ENCODE data around the gene KRTAP12-1.
"Not testable (repeated sequence)": the region's sequence is repeated elsewhere in the genome, so short reads cannot be mapped to it uniquely, and the experiment has no call there.

The KRTAP12-1 gene

GRCh38 chr21:44639331-44639655, 42.7 kb downstream of the KRTAP12-1 start:
- DNase-seq, result no peak

GRCh38 chr21:44638506-44639330, 43.2 kb downstream of the KRTAP12-1 start:
- not testable (repeated sequence) for DNase-seq

GRCh38 chr21:44637851-44638348, 44.1 kb downstream of the KRTAP12-1 start:
- DNase-seq, result not testable (repeated sequence)

GRCh38 chr21:44637018-44637850, 44.7 kb downstream of the KRTAP12-1 start, which contains the start of gene KRTAP10-10:
KRTAP10-10 (plus strand) TSS chr21:44637356; CDS start chr21:44637418, 62 bp downstream.
- no peak for DNase-seq

GRCh38 chr21:44636209-44637017, 45.5 kb downstream of the KRTAP12-1 start:
- no peak for DNase-seq

- DNase-seq, result no peak
Measured at GRCh38 chr21:44632067-44632466, 49.9 kb downstream of the KRTAP12-1 start.
